Vagina (tissue), 2 donors: ENCODE measurements around the gene DHRS2.

ENCODE experiments used
- CTCF ChIP-seq, 3 experiments: fragments of 450-650 bp in 2 of 3; fragments of 200-600 bp in 1 of 3; sonication (generic) in 1 of 3; IDR thresholded peaks; one replicate each; pipeline ENCODE4 v1.5.1; 2017 to 2019; ENCODE audit warnings: antibody characterized with exemption in 3 of 3, mild to moderate bottlenecking in 2 of 3, moderate library complexity in 2 of 3
- POLR2A ChIP-seq, 2 donors: fragments of 450-650 bp; IDR thresholded peaks; one replicate each; pipeline ENCODE4 v1.6.1; 2017; ENCODE audit warnings: antibody characterized with exemption in 2 of 2, mild to moderate bottlenecking in 2 of 2, moderate library complexity in 2 of 2
- POLR2AphosphoS5 ChIP-seq, 2 donors: sonication (generic); formaldehyde crosslinking; IDR thresholded peaks; one replicate each; pipeline ENCODE4 v1.9.0; 2017; ENCODE audit warnings: antibody characterized with exemption in 2 of 2, mild to moderate bottlenecking in 2 of 2, low read depth in 1 of 2; ENCODE audit not compliant: insufficient read depth in 1 of 2

- TF ChIP-seq CTCF (IDR thresholded peaks at IDR 0.05) (no peak), POLR2AphosphoS5 (IDR thresholded peaks at IDR 0.05; ENCODE audit: insufficient read depth in 1 of 2, low read depth in 1 of 2) (no peak), POLR2A (IDR thresholded peaks at IDR 0.05) (no peak)
Observed at GRCh38 chr14:23692416-23692815, 56.3 kb downstream of the DHRS2 start.
